NCI-H2107 (cell line): ENCODE results near the gene LILRB3.
"Not testable (repeated sequence)": the region's sequence is repeated elsewhere in the genome, so short reads cannot be mapped to it uniquely, and the experiment has no call there.

Experiments
- DNase-seq: peaks from one replicate; lab custom pipeline; 2025; lab: John Stamatoyannopoulos, UW

Gene LILRB3

DNA sequence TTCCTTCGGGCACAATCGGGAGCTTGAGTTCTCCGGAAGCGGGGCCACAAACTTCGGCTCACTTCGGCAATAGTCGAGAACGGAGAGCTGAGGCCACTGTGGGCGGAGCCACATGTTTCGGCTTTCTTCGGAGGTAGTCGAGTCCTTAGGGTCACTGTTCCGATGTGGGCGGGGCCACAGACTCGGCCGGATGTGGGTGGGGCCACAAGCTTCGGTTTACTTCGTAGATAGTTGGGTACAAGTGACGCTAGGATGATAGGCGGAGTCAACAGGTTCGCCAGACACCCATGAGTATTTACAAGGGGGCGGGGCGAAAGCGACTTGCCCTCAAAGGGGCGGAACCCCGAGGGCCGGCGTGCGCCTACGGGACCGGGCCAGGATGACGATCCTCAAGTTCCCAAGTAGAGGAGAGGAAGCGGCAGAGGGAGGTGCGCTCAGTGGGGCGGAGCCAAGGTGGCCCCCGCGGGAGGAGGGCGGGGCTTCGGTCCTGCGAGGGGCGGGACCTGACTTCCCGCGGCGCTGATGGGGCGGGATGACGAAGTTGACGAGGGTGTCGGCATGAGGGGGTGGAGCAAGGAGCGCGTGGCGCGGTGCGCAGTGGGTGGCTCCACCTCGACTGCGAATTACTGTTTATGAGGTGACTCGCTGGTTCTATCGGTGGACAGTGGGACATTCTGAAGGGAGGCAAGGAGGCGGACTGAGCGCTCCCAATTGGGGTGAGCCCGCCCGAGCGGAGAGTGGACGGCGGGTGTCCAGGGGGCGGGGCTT lies 32.9 kb downstream of the LILRB3 start:
- peak; percentile 98 for DNase-seq

DNA sequence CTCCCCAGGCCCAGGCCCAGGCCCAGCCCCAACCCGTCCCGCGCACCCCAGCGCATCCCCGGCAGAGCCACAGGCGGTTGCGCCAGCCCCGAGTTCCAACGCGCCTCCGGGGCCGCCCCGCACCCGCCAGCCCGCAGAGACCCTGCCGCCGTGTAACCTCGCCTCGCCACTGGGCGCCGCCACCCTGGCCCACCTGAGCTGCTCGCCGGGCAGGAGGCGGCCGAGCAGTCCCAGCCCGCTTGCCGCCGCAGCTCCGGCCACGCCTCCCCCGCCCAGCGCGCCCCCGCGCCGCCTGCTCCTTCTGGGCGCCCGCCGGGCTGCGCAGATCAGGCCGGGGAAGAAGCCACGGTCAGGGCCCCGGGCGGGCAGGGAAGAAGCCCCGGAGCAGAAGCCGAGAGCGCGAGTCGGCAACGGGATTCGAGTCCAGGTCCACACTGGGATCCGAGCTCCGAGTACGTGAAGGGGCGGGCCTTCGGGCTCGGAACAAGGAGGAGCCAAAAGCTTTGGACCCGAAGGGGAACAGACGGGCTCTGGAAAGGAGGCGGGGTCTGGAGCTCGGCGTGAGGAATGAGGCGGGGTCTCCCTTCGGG lies 33.6 kb downstream of the LILRB3 start, which contains the start of gene MBOAT7:
Gene MBOAT7 (minus strand): TSS at position 436 of the 590 bp plus-strand sequence. CDS start 1,072 bp downstream, outside the sequence.
- DNase-seq, result no peak

DNA sequence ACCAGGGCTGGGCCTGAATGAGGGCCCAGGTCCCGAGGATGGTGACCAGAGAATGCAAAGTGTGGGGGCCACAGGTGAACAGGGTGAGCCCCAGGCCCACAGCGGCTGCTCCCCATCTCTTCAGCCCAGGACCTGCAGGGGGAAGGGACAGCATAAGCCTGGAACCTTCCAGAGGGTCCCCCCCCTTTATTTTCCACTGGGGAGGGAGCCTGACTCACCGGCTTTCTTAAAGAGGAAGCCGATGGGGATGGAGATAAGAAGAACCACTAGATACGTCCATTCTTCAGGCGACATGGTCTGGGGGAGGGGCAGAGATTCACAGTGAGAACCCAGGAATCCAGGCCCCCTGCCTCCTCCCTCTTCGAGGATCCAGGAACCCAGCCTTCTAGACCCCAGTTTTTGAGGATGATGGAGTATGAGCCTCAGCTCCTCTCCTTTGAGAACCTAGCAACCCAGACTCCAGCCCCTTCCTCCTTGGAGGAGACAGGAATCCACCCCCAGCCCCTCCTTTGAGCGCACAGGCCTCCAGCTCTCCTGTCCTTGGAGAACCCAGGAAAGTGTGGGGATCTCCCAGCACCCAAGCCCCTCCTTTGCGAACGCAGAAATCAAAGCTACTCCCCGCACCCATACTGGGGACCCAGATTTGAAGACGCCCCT lies 34.5 kb downstream of the LILRB3 start:
- no peak for DNase-seq

DNA sequence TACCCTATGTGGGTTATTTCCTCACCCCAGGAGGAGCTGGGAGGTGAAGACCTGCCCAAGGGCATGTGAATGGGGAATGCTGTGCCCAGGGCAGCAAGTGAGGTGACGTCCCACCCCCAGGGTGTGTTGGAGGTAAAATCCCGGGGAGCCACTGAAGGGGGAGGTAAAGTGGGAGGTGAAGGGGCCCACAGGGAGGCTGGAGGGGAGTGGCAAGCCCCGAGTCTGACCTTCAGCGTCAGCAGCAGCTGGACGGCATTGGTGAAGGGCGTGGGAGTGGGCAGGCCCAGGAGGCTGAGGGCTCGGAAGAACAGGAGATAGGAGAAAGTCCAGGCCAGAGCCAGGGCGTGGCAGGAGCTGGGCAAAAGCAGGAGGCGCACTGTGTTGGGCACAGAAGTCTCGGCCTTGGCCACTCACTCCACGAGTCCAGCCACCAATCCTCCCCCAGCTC lies 35.8 kb downstream of the LILRB3 start:
- no peak for DNase-seq

DNA sequence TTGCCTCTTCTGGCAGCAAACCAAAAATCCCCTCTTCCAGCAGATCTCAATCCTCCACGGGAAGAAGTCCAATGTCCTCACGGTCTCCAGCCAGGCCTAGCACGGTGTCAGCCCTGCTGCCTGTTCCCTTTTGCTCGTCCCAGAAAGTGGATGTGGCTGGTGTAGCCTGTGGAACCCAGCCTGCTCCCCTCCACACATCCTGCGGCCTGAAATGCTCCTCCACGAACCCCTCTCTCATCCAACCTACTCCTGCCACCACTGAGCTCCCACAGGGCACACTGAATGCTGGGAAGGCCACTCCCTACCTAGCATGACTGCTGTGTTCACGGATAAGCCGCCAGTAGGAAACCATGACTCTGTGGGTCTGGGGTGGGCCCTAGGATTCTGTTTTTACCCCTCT lies 36.5 kb downstream of the LILRB3 start:
- DNase-seq, result no peak

DNA sequence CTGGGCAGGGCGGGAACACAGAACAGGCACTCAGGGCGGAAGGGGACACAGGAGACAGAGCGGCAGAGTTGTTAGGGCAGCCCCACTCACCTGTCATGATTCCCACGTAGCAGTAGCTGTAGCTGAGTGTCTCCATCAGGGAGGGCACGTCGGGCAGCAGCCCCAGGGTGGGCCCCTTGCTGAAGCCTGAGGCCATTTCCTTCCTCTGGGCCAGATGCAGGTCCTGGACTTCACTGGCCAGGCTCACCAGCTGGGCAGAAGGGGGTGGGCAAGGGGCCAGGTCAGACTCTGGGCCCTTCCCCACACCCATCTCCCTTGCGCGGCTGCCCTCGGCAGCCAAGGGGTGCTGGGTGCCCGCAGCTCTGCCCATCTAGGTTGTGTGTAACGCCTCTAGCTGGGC lies 39.4 kb downstream of the LILRB3 start:
- DNase-seq, result no peak

DNA sequence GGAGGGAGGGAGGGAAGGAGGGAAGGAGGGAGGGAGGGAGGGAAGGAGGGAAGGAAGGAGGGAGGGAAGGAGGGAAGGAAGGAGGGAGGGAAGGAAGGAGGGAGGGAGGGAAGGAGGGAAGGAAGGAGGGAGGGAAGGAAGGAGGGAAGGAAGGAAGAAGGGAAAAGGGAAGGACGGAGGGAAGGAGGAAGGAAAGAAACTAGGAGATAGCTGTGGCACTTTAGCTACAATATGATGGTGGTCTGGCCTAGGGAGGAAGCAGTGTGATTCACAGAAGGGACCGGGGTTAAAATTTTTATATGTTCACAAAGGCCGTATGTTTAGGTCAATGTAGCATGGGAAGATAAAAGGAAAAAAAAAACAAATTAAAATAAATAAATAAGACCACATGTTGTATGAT lies 40.9 kb downstream of the LILRB3 start:
- DNase-seq, result not testable (repeated sequence)

DNA sequence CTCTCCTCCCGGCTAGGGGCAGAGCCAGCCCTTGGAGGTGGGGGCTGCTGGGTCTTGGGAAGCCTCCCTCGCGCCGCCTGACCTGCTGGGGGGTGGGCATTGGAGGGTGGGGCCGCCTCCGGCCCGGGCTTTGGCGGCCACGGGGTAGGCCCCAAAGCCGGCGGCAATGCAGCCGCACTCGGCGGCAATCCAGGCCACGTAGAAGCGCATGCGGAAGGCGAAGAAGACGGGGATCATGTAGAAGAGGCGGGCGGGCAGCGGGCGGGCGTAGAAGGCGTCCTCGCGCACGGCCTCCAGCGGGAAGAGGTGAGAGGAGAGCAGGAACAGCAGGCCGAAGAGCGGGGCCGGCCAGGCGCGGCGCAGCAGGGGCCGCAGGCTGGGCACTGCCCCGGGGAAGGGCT lies 42.1 kb downstream of the LILRB3 start:
- DNase-seq, result no peak

DNA sequence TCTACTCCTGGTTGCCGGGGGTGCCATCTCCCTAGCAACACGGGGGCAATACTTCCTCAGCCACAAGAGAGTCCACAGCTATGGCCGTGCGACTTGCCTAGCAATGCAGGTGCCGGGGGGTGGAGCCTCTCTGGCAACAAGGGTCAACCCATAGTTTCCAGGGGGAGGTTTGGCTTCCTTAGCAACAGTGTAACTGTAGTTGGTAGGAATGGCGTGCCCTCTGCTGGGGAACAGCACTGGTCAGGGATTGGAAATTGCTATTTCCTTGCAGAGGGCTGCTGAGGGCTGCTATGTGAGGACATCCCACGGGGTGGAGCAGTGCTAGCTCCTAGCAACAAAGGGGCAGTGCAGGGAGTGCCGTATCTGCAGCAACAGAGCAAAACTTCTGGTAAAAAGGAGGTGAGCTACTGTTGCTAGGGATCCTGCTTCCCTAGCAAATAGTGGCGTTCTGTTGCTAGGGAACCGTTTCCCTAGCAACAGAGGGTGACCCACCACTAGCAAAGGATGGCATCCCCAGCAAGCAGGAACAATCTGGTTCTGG lies 42.8 kb downstream of the LILRB3 start:
- DNase-seq, result peak; percentile 44

DNA sequence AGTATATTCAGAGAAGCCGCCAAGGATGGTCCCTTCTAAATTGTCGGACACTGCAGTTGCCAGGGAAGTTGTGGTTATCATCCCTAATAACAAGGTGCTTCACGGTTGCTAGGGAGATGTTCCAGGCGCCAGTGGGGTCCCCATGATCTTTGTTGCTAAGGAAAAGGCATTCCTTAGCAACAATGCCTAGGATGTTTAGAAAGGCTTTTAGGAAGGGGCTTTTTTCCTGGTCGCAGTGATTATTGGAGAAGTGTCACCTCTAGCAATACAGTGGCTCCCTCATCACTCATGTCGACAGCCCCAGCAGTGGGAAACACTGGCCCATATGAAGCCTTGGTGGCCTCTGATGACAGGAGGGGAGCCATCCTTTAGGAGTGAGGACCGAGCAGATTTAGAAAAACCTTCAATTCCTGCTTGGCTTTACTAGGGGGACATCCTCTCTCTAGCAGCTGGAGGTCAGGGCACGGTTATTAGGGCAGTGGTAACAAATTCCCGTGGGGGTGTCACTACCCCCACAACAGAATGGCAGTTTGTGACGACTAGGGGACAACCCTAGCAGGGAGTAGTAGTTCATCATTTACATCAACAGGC lies 43.5 kb downstream of the LILRB3 start:
- DNase-seq, result no peak

DNA sequence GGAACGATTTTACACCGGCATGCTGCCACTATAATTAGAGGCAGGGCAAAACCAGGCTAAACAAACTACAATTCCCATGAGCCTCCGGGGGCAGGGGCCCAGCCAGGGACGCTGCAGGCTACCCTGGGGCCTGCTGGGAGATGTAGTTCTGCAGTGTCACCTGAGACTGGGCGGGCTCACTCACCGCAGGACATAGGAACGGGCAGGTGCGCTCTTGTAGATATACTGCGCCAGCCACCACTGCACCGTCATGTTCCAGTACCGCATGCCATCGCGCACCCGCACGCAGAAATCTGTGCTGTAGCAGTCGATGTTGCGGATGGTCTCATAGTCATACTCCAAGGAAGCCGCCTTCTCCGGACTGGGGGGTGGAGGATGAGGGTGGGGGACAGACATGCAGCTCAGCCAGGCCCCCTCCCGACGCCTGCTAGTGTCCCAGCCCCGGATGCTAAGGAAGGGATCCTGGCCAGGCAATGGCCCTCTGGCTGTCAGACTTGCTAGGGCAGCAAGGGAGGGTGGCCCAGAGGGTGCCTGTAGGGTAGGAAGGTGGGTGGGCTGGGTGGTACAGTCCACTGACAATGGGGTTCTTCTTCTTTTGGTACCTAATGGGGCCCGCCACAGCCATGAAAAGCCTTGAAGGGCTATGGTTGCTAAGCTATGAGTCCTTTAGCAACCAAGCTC lies 44.1 kb downstream of the LILRB3 start:
- peak; percentile 64 for DNase-seq

DNA sequence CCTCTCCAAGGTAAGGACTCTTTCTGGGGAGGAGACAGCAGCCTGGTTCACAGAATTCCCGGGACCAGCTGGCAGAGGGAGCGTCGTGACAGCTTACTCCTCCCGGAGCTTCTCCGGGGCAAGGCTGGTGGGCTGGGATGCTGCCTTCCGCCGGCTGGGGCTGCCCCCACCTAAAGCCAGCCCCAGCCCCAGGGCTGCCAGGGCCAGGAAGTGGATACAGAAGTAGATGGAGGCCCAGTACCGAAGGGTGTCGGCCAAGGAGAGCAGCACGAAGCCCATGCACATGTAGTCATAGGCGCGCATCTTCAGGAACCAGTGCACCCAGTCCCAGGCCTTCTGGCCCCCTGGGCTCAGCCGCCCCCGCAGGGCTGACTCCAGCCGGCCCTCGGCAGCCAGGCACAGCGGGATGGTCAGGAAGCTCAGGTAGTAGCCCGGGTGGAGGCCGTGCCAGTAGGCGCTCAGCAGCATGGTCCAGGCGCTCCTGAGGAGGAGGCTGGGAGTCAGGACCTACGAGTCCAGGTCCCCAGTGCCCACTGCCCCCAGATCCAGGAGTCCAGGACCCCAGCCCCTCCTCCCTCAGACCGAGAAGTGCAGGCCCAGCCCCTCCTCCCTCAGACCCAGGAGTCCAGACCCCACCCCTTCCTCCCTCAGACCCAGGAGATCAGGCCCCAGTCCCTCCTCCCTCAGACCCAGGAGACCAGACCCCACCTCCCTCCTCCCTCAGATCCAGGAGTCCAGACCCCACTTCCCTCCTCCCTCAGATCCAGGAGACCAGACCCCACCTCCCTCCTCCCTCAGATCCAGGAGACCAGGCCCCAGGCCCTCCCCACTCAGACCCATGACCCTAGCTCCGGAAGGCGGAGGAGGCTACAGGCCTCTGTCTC lies 48.6 kb downstream of the LILRB3 start:
- DNase-seq, result no peak

DNA sequence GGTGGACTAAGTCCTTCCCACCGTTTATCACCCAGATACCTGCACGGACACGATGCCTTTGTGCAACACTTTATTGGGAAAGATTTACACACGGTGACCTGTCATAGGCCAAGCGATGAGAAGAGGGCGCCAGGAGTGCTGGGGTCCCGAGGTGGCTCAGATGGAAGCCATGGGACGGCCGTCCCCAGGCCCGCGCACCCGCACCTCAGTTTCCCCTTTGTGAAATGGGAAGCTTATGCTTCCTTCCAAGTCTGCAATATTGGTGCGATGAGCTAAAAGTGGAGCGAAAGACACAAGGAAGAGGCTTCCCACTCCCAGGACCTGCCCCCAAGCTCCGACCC lies 49.5 kb downstream of the LILRB3 start:
- DNase-seq, result no peak

DNA sequence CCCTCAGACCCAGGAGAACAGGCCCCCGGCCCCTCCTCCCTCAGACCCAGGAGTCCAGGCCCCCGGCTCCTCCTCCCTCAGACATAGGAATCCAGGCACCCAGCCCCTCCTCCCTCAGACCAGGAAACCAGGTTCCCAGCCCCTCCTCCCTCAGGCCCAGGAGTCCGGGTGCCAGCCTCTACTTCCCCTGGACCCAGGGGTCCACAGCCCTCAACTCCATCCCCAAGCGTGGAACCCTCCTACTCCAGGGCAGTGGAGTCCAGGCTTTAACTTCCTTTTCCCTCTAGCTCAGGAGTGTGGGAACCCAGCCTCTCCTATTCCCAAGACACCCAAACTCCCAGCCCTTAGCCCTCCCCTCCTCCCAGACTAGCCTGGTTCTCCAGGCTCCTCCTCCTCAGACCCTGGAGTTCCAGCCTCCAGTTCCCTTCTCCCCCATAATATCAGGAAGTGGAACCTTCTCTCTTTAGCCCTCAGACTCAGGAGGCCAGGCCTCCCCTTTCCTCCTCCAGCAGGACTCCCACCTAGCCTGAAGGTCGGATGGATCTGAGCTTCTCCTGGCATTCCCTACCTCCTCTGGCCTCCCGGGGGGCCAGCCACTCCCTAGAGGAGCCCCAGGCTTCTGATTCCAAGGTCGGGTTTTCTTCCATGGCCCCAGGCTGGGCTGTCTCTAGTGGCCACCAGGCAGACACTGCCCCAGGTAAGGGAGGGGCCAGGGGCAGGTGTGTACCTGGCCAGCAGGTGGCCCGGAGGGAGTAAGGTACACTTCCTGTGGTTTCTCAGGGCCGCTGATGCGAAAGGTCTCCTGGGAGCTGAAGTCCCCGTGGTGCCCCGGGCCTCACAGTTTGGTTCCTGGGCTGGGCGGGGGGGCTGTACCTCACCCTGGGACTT lies 50.1 kb downstream of the LILRB3 start, which contains the start of gene TMC4:
Gene TMC4 (minus strand): TSS at position 690 of the 888 bp plus-strand sequence. CDS start 43 bp downstream, at position 647.
- DNase-seq, result peak; percentile 77

DNA sequence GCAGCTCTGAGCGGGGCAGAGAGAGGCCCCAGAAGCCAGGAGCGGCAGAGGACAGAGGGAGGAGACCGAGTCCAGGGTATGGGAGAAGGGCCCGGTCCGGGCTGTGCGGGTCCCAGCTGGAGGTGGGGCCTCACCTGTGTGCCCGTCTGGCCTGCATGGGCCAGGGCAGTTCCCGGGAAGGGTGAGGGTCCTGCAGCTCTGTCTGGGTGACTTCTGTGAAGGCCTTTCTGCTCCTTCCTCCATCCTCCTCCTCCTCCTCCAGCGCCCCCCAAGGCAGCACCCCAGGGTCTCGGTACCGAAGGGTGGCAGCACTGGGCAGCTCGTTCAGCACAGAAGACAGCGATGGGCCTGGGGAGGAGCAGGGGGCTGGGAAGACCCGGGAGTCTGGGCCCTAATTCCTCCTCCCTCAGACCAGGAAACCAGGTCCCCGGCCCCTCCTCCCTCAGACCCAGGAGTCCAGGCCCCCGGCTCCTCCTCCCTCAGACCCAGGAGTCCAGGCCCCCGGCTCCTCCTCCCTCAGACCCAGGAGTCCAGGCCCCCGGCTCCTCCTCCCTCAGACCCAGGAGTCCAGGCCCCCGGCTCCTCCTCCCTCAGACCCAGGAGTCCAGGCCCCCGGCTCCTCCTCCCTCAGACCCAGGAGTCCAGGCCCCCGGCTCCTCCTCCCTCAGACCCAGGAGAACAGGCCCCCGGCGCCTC lies 50.9 kb downstream of the LILRB3 start:
- not testable (repeated sequence) for DNase-seq

DNA sequence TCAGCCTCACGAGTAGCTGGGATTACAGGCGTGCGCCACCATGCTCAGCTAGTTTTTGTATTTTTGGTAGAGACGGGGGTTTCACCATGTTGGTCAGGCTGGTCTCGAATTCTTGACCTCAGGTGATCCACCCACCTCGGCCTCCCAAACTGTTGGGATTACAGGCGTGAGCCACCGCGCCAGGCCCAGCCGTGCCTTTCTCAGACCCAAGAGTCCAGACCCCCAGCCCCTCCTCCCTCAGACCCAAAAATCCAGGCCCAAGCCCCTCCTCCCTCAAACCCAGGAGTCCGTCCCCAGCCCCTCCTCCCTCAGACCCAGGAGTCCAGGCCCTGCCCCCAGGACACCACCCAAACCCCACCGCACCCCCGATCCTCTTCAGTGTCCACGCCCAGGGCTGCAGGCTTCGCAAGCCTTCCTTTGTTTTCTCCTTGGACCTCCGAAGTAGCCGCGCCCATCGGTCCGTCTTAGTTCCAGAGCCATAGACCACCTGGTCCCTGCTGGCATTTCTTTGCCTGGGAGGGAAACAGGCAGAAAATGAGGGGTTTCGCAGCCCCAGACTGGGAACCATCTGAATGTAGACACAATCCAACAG lies 53.6 kb downstream of the LILRB3 start:
- no peak for DNase-seq

DNA sequence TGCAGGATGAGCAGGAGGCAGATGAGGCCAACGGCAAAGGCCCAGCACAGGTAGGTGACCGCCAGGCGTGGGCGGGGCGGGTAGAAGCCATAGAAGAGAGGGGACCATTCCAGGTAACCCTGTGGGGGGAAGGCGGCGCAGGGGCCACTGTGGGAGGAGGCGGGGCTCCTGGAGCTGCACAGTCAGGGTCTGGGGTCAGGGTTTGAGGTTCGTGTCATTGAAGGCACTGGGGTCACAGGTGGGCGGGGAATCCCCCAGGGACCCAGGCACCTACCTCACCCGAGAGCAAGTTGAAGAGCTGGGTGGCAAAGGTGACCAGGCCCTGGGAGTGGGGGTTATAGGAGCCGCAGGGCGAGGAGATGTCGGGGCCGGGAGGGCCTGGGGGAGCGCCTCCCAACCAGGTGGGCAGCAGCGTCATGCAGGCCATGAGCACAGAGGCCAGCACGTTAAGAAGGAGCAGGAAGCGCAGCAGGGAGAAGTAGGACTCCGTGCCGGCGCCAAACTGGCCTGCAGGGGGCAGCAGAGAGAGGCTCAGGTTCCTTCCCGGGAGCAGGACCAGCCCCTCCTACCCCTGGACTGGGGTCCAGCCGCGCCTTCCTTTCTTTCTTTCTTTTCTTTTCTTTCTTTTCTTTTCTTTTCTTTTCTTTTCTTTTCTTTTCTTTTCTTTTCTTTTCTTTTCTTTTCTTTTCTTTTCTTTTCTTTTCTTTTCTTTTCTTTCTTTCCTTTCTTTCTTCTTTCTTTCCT lies 54.5 kb downstream of the LILRB3 start:
- DNase-seq, result peak; percentile 83
